KOPT-K1 (cell line): ENCODE measurements around the gene LRRC7.

Experiments used
- H3K27ac ChIP-seq: fragments of 200-600 bp; sonication (generic); 2 replicates; pipeline ENCODE4 v1.5.1; 2016; ENCODE audit warnings: antibody characterized with exemption, mild to moderate bottlenecking, low read depth, low read length; ENCODE audit not compliant: poor library complexity, severe bottlenecking
- H3K36me3 ChIP-seq: fragments of 200-600 bp; sonication (generic); 2 replicates; pipeline ENCODE4 v1.5.1; 2017; ENCODE audit warnings: antibody characterized with exemption, mild to moderate bottlenecking, low read length, moderate library complexity; ENCODE audit not compliant: insufficient read depth
- H3K9me3 ChIP-seq: fragments of 200-600 bp; sonication (generic); 2 replicates; pipeline ENCODE4 v1.5.1; 2017; ENCODE audit warnings: antibody characterized with exemption, low read length, mild to moderate bottlenecking; ENCODE audit not compliant: insufficient read depth, poor library complexity, severe bottlenecking

The LRRC7 gene

GRCh38 chr1:70086897-70087296, 519.2 kb downstream of the LRRC7 start:
- Histone ChIP-seq H3K27ac (no peak overlapping the region), H3K36me3 (no peaks in the 10 kb centered on the region), H3K9me3 (no peaks in the 10 kb centered on the region)

- Histone ChIP-seq H3K9me3 (no peaks in the 10 kb centered on the region), H3K27ac (no peak overlapping the region), H3K36me3 (no peaks in the 10 kb centered on the region)
Measured at GRCh38 chr1:70090141-70090540, 522.4 kb downstream of the LRRC7 start.

- no peaks in the 10 kb centered on the region for H3K36me3 ChIP-seq
- H3K27ac ChIP-seq: no peak overlapping the region
- no peaks in the 10 kb centered on the region for H3K9me3 ChIP-seq
Measured at GRCh38 chr1:70090875-70091274, 523.2 kb downstream of the LRRC7 start.

GRCh38 chr1:70091811-70092210, 524.1 kb downstream of the LRRC7 start:
- Histone ChIP-seq H3K36me3 (no peaks in the 10 kb centered on the region), H3K27ac (no peak overlapping the region), H3K9me3 (no peaks in the 10 kb centered on the region)

- H3K9me3 ChIP-seq: no peaks in the 10 kb centered on the region
- H3K36me3 ChIP-seq: no peaks in the 10 kb centered on the region
- no peak overlapping the region for H3K27ac ChIP-seq
Measured at GRCh38 chr1:70092526-70092925, 524.8 kb downstream of the LRRC7 start.

GRCh38 chr1:70093250-70093975, 525.7 kb downstream of the LRRC7 start:
- Histone ChIP-seq H3K27ac (no peak overlapping the region), H3K36me3 (no peaks in the 10 kb centered on the region), H3K9me3 (no peaks in the 10 kb centered on the region)

- H3K9me3 ChIP-seq: no peaks in the 10 kb centered on the region
- H3K27ac ChIP-seq: no peak overlapping the region
- H3K36me3 ChIP-seq: no peaks in the 10 kb centered on the region
Measured at GRCh38 chr1:70101231-70101630, 533.5 kb downstream of the LRRC7 start.

- Histone ChIP-seq H3K9me3 (no peaks in the 10 kb centered on the region), H3K36me3 (no peaks in the 10 kb centered on the region)
Measured at GRCh38 chr1:70101774-70102173, 534.1 kb downstream of the LRRC7 start.

GRCh38 chr1:70103770-70104169, 536.0 kb downstream of the LRRC7 start:
- Histone ChIP-seq H3K27ac (no peak overlapping the region), H3K9me3 (no peaks in the 10 kb centered on the region), H3K36me3 (no peaks in the 10 kb centered on the region)

More at GRCh38 chr1:70101774-70102173, 534.1 kb downstream of the LRRC7 start:
- H3K27ac ChIP-seq: no peak overlapping the region

GRCh38 chr1:70109241-70109640, 541.5 kb downstream of the LRRC7 start:
- no peaks in the 10 kb centered on the region for H3K36me3 ChIP-seq
- H3K27ac ChIP-seq: no peak overlapping the region
- no peaks in the 10 kb centered on the region for H3K9me3 ChIP-seq

GRCh38 chr1:70112838-70113237, 545.1 kb downstream of the LRRC7 start:
- Histone ChIP-seq H3K36me3 (no peaks in the 10 kb centered on the region), H3K9me3 (no peaks in the 10 kb centered on the region), H3K27ac (no peak overlapping the region)

- H3K36me3 ChIP-seq: no peaks in the 10 kb centered on the region
- H3K27ac ChIP-seq: no peak overlapping the region
- no peaks in the 10 kb centered on the region for H3K9me3 ChIP-seq
Measured at GRCh38 chr1:70115315-70115714, 547.6 kb downstream of the LRRC7 start.

- Histone ChIP-seq H3K9me3 (no peaks in the 10 kb centered on the region), H3K36me3 (no peaks in the 10 kb centered on the region), H3K27ac (no peak overlapping the region)
Measured at GRCh38 chr1:70117046-70117445, 549.3 kb downstream of the LRRC7 start.

GRCh38 chr1:70134148-70134547, 566.4 kb downstream of the LRRC7 start:
- H3K36me3 ChIP-seq: no peaks in the 10 kb centered on the region
- H3K9me3 ChIP-seq: no peaks in the 10 kb centered on the region
- H3K27ac ChIP-seq: no peak overlapping the region

- H3K27ac ChIP-seq: no peak overlapping the region
- H3K9me3 ChIP-seq: no peaks in the 10 kb centered on the region
- peaks cover 9% of the 10 kb centered on the region for H3K36me3 ChIP-seq
Measured at GRCh38 chr1:70140343-70140742, 572.6 kb downstream of the LRRC7 start.

- Histone ChIP-seq H3K9me3 (no peaks in the 10 kb centered on the region), H3K27ac (no peak overlapping the region), H3K36me3 (peaks cover 14% of the 10 kb centered on the region)
Measured at GRCh38 chr1:70140894-70141293, 573.2 kb downstream of the LRRC7 start.
